GM10266 (cell line): ENCODE data around the gene SORL1.

Experiments used
- DNase-seq: peaks from one replicate; pipeline ENCODE4 v3.0.0; 2012; ENCODE audit errors: extremely low spot score
- TF ChIP-seq, protein P1 (sequence below): IDR thresholded peaks from 2 replicates; pipeline ENCODE4 v1.5.1; 2012; ENCODE audit warnings: mild to moderate bottlenecking, low read depth; ENCODE audit not compliant: control insufficient read depth, insufficient read depth; ENCODE audit errors: missing control alignments

Gene SORL1

DNA sequence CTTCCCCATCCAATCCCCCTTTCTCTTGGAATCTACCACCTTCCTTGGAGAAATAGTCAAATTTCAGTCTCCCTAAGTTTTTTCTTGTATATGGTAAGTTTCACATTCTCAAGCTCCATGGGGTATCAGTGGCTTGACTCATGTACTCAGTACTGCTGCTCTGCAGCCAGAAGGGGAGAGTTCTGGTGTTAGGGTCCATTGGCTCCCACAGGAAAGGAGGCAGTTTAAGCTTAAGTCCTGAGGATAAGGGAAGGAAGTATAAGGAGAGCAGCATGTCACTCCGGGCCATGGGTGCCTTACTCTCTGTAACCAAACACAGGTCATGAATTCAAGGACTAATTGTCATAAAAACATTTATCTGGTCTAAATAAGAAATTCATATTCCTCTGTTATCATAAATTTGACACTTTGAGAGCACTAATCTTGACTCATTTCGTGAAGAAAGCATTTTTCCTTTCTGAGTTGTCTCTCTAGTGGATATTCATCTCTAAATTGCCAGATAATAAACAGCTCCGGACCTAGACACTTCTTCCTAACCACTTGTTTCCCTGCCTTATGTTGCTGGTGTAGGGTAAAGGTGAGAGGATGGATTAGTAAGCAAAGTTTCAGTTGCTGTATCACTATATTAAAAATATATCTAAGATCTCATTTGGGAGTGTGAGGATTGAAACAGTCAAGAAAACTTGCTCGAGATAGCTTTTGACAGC lies 20.1 kb upstream of the SORL1 start:
- TF ChIP-seq, protein P1, sequence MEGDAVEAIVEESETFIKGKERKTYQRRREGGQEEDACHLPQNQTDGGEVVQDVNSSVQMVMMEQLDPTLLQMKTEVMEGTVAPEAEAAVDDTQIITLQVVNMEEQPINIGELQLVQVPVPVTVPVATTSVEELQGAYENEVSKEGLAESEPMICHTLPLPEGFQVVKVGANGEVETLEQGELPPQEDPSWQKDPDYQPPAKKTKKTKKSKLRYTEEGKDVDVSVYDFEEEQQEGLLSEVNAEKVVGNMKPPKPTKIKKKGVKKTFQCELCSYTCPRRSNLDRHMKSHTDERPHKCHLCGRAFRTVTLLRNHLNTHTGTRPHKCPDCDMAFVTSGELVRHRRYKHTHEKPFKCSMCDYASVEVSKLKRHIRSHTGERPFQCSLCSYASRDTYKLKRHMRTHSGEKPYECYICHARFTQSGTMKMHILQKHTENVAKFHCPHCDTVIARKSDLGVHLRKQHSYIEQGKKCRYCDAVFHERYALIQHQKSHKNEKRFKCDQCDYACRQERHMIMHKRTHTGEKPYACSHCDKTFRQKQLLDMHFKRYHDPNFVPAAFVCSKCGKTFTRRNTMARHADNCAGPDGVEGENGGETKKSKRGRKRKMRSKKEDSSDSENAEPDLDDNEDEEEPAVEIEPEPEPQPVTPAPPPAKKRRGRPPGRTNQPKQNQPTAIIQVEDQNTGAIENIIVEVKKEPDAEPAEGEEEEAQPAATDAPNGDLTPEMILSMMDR = no peak
- DNase-seq = no peak

DNA sequence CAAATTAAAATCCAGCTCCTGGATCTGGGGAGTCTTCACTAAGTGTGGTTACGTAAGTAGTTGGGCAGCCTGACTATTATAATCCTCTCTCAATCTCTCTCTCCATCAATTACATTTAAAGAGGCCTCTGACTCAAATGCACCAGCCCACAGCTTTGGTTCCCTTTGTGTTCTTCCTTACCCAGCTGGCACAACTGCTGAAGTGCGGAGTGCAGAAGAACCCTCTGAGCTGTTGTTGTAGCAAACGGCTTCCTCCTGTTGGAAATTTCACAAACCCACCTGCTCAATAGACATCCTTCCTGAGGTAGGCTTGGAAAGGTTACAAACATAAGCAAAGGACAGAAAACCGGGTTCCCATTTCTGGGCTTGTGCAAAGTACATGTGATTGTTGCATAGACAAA lies 17.0 kb upstream of the SORL1 start:
- TF ChIP-seq, protein P1 = no peak
- DNase-seq = no peak

DNA sequence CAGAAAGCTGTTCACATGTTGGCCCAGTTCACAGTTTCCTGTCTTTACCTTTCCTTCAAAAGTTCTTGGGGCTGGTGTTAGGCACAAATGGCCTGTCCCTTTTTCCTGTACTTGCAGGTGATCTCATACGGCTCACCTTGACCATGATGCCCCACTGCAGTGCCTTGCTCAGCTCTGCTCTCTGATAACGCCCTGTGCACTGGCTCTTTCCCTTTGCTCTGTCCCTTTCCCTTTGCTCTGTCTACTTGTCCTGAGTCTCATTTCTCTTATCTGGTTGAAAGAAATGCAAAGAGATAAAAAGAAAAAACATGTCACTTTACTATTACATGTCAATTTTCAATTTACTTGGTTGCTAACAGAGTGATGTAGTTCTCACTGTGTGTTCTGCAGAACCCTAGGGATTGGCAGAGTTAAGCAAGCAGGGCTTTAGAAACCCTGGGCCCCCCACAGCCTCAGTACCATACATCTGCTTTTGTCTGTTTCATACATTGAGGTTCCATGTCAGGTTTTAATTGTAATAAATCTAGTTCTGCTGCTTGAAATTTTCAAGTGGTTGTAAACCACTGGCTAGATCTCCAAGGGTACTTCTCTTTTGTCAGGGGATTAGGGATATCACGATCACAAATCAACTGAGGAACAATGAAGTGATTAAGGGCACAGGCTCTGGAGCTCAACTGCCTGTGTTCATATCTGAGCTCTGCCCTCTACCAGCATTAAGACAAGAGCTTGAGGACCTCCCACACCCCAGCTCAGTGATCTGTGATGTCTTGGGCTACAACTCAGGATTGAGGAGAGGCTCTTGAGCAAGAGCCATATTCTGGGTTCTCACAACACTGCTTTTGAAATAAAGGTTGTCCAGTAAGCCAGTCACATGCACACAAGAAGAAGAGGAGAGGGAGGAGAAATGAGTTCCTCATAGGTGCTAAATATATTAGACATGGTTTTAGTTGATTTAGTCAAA lies 16.3 kb upstream of the SORL1 start:
- TF ChIP-seq, protein P1 = no peak
- no peak for DNase-seq

DNA sequence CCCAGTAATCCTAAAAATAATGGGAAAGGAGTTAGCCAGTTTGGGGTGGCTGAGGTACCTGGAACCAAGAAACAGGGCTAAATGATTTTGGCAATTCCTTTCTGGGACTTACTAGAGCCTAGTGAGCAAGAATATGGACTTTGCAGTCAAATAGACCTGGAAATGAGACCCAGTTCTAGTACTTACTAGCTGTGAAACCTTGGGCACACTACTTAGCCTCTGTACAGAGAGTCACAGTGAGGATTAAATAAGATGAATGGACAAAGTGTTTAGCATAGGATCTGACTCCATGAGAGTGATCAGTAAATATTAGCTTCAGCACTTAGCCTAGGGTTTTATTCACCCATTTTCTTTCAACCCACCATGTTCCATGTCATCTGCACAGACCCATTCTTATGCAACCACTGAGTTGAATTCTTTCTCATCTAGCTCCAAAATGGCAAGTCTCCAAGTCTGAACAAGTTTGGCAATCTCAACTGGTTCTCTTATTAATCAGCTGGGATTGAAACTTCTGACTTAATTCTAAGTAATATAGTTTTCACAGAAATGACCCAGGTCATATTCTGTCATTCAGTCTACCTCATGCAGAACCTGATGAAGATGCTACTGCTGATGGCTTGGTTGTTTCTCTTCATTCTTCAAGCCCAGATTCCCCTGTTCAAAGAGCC lies 15.0 kb upstream of the SORL1 start:
- no peak for DNase-seq
- TF ChIP-seq, protein P1 = no peak

DNA sequence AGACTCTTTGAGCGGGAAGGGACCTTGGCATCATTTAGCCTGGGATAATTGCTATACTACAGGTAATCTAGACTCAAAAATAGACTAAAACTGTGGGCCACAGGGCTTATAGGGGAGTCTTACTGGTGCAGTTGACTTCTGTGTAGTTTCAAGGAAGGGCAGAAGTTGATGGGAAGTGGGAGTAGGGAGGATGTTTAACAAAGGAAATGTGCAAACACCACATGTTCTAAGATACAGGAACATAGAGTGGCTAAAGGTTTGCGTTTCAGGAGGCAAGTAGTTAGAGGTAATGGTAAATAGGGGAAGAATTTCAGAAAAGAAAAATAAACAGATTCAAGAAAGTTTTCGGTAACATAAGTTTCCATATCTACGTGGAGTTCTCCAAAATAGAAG lies 14.4 kb upstream of the SORL1 start:
- TF ChIP-seq, protein P1 = no peak
- DNase-seq = no peak

DNA sequence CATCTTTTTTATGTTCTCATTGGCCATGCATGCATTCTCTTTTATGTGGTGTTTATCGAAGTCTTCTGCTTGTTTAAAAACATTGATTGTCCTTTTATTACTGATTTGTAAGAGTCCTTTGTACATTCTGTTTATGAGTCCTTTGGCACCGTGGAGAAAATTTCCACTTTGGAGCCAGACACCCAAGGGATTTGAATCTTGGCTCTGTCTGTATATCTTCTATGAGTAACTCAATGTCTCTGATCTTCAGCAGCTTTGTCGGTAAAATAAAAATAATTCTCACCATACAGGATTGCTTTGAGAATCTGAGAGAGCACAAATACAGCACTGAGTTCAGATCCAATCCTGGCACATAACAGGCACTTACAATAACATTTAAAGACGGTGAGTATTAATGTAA lies 12.8 kb upstream of the SORL1 start:
- TF ChIP-seq, protein P1 = no peak
- no peak for DNase-seq
